ENCODE results near the gene MAPKAP1.

DNA sequence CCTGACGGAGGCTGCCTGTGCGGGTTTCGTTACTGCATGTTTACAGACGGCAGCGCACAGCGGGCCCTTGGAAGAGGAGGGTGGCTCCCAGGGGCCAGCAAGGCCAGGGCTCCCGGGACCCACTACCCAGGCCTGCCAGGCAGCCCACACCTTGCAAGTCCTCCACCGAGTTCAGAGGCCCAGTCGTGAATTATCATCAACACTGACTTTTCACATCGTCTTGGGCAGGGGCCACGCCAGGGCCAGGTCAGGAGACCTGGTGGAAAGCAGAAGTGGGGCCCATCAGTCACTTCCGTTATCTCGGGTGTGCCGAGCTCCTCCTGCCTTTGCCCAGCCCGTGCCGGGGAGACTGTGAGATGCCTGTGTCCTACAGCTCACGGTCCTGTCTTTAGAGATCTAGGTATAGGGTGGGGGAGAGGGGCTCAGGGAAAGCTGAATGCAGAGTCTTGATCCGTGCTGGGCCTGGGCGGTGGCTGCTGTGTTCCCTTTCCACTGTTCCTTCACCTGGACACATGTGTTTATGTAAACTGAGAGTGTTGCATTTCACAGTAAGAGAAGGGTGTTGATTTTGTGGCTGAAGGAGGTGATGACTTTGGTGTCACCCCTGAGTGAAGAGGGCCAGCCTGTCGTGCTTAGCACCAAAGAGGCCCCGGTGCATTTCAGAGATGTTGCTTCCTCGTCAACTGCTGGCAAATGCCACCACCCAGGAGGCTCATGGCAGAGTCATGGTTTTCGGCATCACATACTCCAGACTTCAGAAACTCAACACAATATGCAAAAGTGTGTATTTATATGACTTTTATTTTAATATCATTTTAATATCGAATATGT, 270.2 kb downstream of the MAPKAP1 start:
- TF ChIP-seq POLR2AphosphoS5 (IDR thresholded peaks at IDR 0.05; ENCODE audit: low read depth, low read length) (no peak), POLR2A (IDR thresholded peaks at IDR 0.05; ENCODE audit: low read depth, low read length) (no peak), TAF1 (IDR thresholded peaks at IDR 0.05; ENCODE audit: low read depth, low read length) (no peak), SPI1 (IDR thresholded peaks at IDR 0.05; ENCODE audit: low read depth, low read length) (no peak), POU2F2 (IDR thresholded peaks at IDR 0.05; ENCODE audit: low read depth, low read length) (no peak)
